Activated gamma-delta T cell treated with anti-CD3 and anti-CD28 coated beads, Interleukin-2, amount 50 U/mL, for 16 hours (primary cell): Measurements from ENCODE around the gene PLD4.

Experiments used
- DNase-seq: peaks from one replicate; pipeline ENCODE4 v3.0.0-alpha.2; 2020; ENCODE audit warnings: low read depth

The PLD4 gene

DNA sequence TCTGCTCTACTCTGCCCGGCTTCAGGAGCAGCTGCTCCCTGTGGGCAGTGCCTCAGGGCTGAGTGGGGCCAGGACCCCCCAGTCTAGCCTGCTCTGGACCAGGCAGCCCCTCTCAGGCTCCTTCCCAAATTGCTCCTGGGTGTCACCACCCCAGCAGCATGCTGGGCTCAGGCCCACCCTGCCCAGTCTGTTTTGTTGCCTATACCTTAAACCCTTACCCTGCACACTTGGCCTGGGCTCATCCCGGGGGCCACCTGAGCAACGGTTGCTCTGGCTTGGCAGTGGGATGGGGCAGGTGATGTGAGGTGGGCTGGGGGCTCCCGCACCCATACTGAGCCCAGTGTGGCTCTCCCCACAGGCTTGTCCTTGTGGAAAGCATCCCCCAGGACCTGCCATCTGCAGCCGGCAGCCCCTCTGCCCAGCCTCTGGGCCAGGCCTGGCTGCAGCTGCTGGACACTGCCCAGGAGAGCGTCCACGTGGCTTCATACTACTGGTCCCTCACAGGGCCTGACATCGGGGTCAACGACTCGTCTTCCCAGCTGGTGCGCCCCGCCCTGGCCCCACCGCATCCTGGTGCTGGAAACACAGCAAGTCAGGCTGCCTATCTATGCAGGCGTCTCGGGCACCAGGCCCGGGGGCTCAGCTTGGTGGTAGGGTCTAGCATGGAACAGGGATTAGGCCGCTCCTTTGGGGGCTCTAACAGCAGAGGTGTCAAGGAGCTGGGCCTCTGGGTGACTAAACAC lies 3.9 kb downstream of the PLD4 start:
- DNase-seq, result no peak

DNA sequence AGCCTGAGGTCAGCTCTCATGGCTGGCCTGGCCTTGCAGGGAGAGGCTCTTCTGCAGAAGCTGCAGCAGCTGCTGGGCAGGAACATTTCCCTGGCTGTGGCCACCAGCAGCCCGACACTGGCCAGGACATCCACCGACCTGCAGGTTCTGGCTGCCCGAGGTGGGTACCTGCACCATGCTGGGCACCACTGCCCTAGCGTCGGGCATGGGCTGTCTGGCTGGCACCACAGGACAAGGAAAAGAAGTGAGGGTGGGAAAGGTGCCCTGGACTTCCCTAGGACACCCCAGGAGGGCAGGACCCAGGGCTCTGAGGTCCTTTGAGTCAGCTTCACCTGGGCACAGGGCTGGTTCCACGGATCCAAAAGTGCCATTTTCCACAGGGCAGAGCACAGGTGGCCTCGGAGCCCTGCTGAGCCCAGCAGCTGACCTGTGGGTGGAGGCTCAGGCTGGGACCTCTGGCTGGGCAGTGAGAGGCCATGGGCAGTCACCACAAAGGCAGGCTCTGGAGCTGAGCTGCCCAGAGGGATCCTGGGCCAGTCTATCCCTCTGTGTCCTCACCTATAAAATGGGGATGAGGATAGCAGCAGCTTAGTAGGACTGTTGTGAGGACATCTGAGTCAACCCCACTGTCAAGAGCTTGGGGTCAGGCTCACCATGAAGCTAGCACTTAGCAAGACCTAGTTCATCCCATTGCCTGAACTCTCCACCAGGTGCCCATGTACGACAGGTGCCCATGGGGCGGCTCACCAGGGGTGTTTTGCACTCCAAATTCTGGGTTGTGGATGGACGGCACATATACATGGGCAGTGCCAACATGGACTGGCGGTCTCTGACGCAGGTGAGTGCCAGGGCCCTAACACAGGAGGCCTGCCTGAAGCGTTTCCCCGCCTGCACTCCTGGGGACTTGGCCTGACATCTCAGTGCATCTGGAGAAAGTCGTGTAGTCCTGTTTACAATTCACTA lies 4.9 kb downstream of the PLD4 start:
- DNase-seq, result no peak

DNA sequence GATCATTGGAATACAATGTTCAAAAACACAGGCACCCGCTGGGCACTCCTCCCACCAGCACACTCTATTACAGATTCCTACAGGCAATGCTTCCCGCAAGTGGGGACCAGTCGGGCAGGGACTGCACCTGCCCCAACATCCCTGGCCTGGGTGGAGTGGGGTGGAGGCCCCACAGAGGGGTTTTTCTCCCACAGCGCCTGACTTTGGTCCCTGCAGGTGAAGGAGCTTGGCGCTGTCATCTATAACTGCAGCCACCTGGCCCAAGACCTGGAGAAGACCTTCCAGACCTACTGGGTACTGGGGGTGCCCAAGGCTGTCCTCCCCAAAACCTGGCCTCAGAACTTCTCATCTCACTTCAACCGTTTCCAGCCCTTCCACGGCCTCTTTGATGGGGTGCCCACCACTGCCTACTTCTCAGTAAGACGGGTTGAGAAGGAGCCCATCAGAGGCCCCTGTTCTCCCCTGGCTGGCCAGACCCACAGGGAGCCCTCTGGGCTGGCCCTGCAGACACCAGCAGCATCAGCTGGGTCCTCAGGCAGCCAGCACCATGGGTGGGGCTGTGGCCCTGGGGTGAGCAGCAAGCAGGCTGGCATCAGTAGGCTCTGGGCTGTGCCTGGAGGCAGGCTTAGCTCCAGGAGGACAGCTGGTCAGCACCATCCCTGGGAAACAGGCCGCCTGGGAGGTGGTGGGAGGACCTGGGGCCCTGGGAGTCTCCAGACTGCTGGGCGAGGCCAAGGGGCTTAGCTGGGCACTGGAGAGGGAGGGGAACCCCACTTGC lies 6.0 kb downstream of the PLD4 start:
- DNase-seq, result no peak

DNA sequence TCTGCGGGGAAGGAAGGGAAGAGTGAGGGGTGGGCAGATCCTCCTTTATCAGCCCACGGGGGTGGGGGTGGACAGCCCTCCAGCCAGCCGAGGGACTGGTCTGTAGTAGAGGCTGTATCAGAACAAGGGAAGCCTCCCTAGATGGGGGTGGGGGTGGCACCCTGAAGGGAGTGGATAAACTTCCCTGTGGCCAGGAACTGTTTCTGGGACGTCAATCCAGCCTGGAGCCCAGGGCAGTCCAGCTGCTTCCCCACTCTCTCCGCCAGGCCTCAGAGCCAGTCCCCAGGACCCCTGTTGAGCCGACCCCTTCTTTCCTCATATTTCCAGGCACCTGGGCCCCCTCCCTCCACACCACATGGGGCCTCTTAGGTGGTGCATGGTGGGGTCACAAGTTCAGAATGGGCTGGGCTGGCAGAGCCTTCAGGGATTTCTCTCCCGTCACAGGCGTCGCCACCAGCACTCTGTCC lies 6.7 kb downstream of the PLD4 start:
- no peak for DNase-seq

DNA sequence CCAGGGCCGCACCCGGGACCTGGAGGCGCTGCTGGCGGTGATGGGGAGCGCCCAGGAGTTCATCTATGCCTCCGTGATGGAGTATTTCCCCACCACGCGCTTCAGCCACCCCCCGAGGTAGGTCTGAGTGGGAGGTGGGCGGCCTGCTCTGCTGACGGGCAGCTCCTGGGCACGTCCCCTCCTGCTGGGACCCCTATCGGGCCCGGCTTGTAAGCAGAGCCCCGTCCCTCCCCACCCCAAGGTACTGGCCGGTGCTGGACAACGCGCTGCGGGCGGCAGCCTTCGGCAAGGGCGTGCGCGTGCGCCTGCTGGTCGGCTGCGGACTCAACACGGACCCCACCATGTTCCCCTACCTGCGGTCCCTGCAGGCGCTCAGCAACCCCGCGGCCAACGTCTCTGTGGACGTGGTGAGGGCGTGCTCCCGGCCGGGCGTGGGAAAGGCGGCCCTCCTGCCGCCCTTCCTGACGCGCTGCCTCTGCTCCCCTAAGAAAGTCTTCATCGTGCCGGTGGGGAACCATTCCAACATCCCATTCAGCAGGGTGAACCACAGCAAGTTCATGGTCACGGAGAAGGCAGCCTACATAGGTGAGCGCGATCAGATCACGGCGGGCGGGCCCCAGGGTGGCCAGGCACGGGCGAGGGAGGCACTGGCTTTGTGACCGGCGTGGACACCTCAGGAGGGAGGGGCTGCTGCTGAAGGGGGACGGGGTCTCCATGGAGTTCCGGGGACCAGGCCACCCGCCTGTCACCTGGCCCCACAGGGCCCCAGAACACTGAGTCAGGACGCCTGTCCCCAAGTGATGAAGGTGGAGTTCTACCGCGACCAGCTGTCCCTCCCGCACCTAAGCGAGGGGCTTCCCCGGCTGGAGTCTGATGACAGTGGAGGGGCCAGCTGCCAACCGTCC lies 7.3 kb downstream of the PLD4 start:
- DNase-seq, result no peak

DNA sequence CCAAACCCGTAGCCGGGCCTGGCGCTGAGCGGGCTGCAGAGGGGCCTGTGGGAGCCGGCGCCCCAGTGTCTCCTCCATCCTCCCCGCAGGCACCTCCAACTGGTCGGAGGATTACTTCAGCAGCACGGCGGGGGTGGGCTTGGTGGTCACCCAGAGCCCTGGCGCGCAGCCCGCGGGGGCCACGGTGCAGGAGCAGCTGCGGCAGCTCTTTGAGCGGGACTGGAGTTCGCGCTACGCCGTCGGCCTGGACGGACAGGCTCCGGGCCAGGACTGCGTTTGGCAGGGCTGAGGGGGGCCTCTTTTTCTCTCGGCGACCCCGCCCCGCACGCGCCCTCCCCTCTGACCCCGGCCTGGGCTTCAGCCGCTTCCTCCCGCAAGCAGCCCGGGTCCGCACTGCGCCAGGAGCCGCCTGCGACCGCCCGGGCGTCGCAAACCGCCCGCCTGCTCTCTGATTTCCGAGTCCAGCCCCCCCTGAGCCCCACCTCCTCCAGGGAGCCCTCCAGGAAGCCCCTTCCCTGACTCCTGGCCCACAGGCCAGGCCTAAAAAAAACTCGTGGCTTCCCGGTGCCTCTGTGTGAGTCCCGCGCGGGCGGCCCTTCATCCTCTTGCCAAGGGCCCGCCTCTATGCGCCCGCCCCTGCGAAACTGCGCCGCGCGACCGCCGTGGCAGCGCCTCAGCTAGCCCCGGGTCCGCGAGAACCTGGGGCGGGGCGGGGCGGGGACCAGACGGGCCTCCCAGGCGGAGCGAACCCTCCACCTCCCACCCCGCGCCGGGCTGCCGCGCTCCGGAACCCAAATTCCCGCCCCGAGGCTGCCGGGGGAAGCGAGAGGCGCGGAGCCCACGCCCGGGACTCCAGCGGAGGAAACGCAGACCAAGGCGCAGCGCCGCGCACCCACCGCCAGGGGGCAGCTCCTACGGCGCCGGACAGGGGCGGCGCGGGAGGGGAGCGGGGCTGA lies 8.3 kb downstream of the PLD4 start:
- DNase-seq, result peak; percentile 77

DNA sequence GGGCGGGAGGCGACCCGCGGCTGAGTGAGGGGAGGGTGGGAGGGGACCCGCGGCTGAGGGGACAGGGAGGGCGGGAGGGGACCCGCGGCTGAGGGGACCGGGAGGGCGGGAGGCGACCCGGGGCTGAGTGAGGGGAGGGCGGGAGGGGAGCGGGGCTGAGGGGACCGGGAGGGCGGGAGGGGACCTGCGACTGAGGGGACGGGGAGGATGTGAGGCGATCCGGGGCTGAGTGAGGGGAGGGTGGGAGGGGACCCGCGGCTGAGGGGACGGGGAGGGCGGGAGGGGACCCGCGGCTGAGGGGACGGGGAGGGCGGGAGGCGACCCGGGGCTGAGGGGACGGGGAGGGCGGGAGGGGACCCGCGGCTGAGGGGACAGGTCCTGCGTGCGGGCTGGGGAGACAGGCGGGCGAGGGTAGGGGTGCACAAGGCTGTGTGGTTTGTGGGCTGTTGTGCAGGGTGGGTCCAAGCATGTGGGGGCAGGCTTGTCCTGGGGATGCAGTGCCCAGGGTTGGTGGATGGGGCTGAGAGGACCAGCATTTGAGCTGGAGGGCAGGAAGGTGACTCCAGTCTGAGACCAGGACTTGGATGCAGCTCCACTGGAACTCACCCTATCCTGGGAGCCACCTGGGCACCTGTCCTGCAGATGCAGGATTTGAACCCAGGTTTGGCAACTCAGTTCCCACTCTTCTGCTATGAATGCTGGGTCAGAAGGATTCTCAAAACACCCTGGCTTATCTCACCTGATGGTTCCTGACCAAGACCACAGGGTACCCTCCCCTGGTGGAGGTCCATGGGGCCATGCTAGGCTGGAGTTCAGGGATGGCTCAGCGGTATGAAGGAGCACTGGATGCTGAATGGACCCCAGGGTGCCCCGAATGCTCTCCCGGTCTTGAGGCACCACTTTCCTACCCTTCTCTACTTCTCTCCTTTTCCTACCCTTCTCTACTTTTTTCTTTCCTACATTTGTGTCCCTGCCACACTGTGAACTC lies 9.4 kb downstream of the PLD4 start:
- no peak for DNase-seq

DNA sequence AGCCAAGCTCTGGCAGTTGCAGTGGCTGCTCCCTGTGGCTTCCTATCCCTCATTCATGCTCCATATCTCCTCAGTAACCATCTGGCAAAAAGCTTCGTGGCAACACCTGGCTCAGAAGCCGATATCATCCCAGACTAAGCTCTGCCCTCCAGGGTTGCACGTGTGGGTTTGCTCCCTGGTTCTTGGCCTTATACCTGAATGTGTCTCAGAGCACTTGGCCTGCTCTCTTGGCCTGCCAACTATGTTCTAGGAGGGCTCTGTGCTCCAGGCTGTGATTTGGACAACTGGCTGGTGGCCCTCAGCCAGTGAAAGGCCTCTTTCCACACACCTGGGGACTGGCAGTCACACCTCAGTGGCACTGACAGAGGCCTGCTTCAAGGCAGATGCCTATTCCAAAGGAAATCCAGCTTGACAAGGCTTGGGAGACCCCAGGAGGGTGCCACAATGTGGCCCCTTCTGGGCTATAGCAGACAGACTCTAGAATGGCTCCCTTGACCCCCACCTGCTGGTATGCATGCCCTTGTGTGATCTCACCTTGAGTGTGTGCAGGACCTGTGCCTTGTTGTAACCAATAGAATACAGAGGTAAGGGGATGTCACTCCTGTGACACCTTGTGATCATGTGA lies 10.5 kb downstream of the PLD4 start:
- DNase-seq, result no peak

DNA sequence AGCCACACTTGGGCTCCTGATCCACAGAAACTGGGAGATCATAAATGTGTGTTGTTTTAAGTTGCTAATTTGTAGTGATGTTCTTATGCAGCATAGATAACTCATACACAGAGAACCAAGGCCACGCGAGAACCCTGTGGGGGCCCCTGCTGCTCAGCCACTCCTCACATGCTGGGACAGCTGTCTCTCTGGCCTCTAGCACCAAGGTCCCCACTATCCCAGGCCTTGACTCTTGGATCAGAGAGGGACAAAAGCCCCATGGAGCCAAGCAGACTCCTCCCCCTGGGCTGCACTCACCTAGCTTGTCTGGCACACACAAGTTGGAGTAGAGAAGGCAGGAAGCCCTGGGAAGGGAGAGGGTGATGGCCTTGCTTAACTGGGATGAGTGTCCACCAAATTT lies 11.3 kb downstream of the PLD4 start:
- DNase-seq, result no peak

DNA sequence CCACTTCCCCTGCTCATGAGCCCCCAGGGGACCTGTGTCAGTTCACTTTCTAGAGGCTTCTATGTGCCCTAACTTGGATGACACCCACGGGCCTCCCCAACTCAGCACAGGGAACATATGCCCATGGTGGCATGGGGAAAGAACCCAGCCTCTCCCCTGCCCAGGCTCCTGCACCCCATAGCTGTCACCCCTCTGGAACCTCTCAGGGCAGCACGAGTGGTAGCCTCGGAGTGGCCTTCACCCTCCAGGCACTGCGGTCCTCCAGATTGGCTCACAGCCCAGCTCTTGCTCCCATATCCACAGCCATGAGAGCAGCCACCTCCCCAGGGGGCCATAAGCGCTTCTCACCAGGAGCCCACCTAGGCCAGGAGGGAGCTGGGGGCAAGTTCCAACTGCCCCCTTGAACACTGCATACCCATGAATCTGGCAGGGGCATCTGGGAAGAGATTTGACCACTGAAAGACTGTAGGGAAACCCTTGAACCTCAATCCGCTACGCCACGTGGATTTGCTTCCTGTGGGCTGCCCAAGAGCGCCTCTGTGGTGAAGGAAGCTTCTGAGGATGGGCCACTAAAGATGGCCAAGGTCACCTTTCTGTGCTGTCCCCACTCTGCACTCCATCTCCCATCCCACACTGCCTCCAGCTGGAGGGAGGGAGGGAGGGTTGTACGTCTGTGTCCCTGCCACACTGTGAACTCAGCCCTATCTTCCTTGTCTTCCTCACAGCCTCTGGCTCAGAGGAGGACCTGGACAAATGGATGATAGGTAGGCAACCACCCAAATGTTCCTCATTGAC lies 11.9 kb downstream of the PLD4 start:
- DNase-seq, result no peak

DNA sequence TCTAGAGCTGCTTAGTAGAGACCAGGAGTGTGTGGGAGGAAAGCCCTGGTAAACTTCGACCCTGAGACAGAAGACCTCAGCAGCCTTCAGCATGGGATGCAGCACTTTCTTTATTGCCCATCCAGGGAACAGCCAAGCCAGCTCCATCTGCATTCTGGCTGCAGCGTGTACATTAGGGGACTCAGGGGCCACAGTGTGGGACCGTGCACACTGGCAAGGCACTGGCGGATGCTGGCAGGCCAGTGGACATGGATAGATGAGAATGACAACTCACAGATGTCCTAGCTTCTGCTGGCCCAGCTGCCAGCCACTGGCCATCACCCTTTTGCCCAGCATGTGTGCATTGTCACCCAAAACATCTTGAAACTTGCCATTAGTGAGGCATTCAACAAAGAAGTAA lies 12.5 kb downstream of the PLD4 start:
- no peak for DNase-seq

DNA sequence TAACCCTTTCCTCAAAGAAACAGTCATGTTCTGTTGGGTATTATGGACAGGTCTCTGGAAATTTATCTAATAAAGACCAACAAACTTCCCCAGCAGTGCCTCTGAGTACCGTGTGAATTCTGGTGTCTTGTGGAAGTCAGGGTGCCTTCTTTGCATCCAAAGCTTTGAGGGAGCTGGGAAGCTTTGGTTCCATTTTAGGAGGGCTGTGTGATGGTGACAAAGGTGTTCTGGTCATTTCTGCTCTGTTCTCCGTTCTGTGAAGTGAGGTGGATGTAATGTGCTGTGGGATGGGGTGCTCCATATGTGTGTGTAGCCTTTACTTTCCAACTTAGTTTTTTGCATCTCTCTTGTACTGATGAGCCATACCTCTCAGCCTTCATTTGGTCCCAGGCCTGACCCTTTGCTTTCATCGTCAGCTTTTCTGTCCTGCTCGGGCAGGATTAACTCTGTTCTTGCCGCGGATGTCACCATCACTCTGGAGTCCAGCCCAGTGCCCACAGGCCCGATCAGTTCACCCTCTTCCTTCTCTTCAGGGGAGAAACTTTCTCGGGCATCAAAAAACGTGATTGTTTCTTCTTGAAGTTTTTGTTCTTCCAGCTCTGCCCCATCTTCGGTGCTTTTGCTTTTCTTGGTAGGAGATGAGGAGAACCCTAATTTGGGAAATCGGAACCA lies 13.2 kb downstream of the PLD4 start:
- DNase-seq, result no peak

DNA sequence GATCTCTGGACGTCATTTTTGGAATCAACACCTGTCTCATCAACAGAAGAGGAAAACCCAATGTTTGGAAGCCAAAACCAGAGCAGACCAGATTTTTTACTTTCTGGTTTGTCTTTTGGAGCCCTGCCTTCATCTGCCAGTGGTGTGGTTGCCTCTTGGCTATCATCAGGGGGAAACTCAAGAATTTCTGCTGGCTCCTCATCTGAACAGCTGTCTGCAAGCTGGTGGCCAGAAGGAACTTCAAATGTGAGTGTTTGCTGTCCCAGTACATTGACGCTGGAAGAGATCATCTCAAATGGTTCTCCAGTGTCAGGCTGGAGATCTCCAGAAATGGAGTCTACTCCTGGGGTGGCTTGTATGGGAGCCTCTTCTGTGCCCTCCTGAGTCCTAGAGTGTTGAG lies 13.8 kb downstream of the PLD4 start:
- DNase-seq, result no peak

DNA sequence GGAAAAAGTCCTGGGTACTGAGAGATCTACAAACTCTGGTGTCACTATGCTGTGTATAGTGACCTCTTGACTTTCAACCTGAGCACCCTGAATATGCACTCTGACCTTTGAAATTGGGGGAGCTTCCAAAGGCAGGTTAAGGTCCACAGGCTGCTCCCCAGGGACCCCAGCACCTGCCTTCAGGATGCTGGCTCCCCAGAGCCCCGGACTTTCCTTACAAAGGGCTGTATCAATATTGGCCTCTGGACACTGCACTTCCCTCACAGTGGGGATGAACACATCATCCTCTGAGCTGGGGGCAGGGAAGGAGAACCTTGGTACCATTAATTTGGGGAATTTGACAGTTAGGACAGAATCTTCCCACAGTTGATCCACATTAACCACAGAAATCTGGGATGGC lies 14.3 kb downstream of the PLD4 start:
- no peak for DNase-seq

DNA sequence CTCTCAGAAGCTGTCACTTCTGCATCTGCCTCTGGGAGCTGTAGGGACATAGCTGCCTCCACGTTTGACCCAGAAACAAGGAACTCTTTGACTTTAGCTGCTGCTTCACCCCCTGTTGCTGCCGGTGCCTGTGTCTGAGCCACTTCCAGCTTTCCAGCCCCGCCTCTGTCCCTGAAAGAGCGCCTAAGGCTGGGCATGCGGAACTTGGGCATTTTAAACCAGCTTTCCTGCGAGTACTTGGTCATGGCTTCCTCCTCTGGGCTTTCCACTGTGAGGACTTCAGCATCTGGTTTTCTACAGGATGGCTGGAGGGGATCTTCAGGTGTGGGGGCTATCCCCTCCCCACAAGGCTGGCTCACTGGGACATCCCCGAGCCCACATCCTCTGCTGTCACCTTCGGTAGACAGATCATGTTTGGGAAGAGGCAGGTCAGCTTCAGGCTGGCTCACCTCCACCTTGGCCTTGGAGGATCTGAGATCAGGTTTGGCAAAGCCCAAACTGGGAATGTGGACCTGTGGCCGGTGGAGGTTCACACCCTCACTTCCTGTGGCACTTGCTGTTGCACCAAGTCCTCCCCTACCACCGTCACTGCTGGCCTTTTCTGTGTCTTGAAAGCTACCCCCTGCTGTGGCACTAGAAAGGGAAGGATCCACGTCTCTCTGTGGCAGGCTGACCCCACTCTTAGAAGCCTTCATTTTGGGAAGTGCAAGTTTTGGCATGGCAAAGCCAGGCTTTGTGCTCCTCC lies 15.2 kb downstream of the PLD4 start:
- no peak for DNase-seq

DNA sequence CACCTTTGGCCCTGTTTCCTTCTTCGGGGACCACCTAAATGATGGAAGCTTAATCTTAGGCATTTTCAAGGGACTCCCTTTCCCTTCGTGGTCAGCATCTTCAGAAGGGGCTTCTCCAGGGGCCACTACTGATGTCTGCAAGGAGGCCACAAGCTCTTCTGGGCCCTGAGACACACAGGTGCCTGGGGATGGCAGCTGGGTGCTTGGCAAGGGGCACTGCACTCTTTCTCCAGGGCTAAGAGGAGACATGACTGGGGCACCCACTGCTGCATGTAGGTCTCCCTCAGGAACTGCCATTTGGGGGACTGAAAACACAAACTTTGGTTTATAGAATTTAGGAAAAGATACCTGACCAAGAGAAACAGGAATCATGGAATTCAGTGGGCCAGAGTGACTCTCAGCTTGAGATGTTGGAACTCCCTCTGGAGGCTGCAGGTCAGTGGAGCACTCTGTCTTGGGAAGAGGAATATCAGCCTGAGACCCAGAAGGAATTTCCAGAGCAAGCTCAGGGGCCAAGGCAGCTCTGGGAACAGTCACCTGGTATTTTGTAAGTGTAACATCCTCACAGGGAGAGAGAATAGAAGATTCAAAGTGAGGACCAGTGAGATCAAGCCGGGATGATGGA lies 16.0 kb downstream of the PLD4 start:
- DNase-seq, result no peak
